Epithelial cell of esophagus (primary cell): ENCODE results near the gene RIPPLY3.

Experiments
- DNase-seq: peaks from one replicate; pipeline ENCODE4 v3.0.0; 2010; ENCODE audit warnings: low read depth
- H3K4me3 ChIP-seq: 2 replicates; pipeline ENCODE4 v1.5.1; 2011; ENCODE audit warnings: mild to moderate bottlenecking, low read length, control low read depth
- TF ChIP-seq, protein P1 (sequence below): IDR thresholded peaks from 2 replicates; pipeline ENCODE4 v1.5.1; 2011; ENCODE audit warnings: low read depth, mild to moderate bottlenecking, low read length, control low read depth, inconsistent platforms; ENCODE audit not compliant: insufficient read depth; ENCODE audit errors: missing control alignments

The RIPPLY3 gene

DNA sequence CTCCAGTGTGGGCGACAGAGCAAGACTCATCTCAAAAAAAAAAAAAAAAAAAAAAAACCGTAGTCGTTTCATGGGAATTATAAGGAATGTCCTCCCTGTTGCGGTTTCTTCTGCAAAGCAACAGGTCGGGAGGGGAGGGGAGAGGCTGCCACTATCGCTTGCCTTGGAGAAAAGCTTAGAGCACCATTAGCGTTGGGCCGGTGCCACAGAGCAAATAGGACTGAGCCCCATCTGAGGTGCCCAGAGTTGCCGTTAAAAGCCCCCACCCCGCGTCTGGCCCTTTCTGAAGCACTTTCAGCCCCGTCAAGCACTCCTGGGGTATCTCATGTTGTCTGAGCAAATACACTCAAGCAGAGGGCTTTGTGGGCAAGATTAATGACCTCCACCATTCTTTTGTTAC lies 2.2 kb downstream of the RIPPLY3 start:
- H3K4me3 ChIP-seq, result no peak overlapping the region
- TF ChIP-seq, protein P1, sequence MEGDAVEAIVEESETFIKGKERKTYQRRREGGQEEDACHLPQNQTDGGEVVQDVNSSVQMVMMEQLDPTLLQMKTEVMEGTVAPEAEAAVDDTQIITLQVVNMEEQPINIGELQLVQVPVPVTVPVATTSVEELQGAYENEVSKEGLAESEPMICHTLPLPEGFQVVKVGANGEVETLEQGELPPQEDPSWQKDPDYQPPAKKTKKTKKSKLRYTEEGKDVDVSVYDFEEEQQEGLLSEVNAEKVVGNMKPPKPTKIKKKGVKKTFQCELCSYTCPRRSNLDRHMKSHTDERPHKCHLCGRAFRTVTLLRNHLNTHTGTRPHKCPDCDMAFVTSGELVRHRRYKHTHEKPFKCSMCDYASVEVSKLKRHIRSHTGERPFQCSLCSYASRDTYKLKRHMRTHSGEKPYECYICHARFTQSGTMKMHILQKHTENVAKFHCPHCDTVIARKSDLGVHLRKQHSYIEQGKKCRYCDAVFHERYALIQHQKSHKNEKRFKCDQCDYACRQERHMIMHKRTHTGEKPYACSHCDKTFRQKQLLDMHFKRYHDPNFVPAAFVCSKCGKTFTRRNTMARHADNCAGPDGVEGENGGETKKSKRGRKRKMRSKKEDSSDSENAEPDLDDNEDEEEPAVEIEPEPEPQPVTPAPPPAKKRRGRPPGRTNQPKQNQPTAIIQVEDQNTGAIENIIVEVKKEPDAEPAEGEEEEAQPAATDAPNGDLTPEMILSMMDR, result no peak

DNA sequence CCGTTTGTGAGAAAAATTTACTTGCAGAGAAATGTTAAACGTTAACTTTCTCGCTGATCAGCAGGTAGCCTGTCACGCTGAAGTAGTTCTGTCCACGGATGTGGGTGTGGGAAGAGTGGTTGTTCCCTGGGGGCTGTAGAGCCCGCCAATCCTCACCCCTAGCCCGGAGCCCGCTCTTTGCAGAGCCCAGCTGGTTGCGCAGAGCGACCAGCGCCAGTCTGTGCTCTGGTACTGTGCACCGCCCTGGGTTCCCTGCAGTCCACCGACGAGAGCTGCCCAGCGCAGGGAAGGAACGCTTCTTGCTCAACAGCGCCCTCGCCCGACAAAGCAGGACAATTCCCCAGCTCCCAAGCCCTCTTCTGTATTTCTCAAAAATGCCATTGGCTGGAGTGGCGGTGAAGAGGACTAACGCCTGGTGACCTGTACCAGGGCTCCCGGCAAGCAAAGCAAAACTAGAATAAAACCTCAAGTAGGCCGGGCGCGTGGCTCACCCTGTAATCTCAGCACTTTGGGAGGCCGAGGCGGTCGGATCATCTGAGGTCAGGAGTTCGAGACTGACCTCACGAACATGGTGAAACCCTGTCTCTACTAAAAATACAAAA lies 3.3 kb downstream of the RIPPLY3 start:
- DNase-seq, result peak; percentile 87
- TF ChIP-seq, protein P1, result peak; percentile 89
- peak overlapping the region; percentile 18 for H3K4me3 ChIP-seq

More for the DNA sequence above, 2.2 kb downstream of the RIPPLY3 start:
- no peak for DNase-seq

GRCh38 chr21:37017951-37018679 lies 11.6 kb downstream of the RIPPLY3 start:
- H3K4me3 ChIP-seq, result no peak overlapping the region
- TF ChIP-seq, protein P1, result no peak
- no peak for DNase-seq

- no peak for DNase-seq
- no peak overlapping the region for H3K4me3 ChIP-seq
- TF ChIP-seq, protein P1, result no peak
Measured at GRCh38 chr21:37026499-37026898, 20.0 kb downstream of the RIPPLY3 start.

DNA sequence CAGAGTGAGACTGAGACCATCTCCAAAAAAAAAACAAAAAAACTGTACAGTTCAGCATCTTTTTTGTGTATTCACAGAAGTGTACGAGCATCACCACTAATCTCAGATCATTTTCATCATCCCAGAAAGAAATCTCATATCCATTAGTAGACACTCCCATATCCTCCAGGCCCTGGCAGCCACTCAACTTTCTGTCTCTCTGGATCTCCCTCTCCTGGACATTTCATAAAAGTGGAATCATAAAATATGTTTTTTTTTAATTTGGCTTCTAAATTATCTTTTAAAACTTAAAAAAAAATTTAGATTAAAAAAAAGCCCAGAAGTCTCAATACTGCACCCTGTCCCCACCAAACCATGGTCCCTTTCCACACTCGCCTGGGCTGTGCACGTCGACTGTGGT lies 22.1 kb downstream of the RIPPLY3 start:
- no peak overlapping the region for H3K4me3 ChIP-seq
- TF ChIP-seq, protein P1, result peak; percentile 14
- no peak for DNase-seq

GRCh38 chr21:37030864-37031263 lies 24.4 kb downstream of the RIPPLY3 start:
- no peak for DNase-seq
- TF ChIP-seq, protein P1, result no peak
- no peak overlapping the region for H3K4me3 ChIP-seq
